ENCODE results near the gene PIGK.

Gene PIGK

DNA sequence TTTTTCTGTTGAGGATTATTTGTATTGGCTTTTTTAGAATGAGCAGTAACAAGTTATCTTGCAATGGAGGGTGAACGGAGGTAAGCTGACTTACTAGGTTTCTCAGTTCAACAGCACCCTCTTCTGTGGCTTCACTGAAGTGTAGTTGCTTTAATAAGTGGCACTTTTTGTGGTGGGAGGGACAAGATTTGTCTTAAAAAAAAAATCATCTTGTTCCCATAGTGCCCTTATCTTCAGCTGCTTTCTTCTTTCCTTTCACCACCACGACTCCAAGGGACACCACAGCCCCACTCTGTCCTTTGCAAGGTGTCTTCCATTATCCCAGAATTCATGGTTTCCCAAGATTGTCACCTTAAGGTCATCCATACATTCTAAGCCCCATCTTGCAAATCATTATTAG is 92.9 kb downstream of the PIGK start:
- in situ Hi-C loops (cut with HindIII; ENCODE audit: low sequenced_read_pairs), result no loop called here
- no peak overlapping the region for H3K4me3 ChIP-seq (ENCODE audit: low read depth, low read length)
- peak; percentile 79 for DNase-seq (ENCODE audit: low read depth, low spot score)
- TF ChIP-seq, protein P1, sequence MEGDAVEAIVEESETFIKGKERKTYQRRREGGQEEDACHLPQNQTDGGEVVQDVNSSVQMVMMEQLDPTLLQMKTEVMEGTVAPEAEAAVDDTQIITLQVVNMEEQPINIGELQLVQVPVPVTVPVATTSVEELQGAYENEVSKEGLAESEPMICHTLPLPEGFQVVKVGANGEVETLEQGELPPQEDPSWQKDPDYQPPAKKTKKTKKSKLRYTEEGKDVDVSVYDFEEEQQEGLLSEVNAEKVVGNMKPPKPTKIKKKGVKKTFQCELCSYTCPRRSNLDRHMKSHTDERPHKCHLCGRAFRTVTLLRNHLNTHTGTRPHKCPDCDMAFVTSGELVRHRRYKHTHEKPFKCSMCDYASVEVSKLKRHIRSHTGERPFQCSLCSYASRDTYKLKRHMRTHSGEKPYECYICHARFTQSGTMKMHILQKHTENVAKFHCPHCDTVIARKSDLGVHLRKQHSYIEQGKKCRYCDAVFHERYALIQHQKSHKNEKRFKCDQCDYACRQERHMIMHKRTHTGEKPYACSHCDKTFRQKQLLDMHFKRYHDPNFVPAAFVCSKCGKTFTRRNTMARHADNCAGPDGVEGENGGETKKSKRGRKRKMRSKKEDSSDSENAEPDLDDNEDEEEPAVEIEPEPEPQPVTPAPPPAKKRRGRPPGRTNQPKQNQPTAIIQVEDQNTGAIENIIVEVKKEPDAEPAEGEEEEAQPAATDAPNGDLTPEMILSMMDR (IDR thresholded peaks at IDR 0.05; ENCODE audit: low read depth, low read length), result peak; percentile 66

DNA sequence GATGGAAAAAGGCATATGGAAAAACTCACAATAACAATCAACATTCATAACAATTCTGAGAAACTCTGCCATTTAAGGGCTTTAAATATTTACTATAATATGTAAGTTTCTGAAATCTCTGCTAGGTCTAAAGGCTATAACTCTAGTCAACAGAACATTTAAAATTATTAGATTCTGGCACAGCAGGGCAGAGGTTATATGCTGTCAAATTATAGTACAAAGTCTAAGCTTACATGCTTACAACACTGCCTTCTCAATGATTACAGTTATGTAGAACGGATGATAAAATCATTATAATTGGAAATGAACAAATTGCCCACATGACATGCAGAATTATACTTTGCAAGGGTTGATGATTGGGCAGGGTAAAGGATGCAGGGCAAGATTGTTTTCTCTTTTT is 97.7 kb downstream of the PIGK start:
- in situ Hi-C loops (cut with HindIII; ENCODE audit: low sequenced_read_pairs), result no loop called here
- DNase-seq (ENCODE audit: low read depth, low spot score), result no peak
- TF ChIP-seq, protein P1 (IDR thresholded peaks at IDR 0.05; ENCODE audit: low read depth, low read length), result no peak

DNA sequence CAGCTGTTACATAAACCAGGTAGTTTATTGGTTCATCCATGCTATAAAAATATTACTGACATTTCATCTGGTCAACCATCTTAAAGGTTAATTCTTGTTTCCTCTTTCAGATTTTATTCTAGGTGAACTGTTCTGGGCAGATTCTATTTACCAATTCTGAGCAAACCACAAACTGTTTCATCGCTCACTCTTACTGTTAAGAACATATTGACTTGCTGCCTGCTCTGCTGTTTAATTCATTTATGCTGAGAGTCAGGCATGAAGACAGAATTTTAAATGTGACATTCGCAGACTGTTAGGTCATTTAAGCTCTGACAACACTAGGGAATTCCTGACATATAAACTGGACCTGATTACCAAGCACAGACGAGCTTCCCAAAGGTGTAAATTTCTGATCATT is 98.3 kb downstream of the PIGK start:
- no peak overlapping the region for H3K4me3 ChIP-seq (ENCODE audit: low read depth, low read length)
- DNase-seq (ENCODE audit: low read depth, low spot score), result peak; percentile 3
- TF ChIP-seq, protein P1 (IDR thresholded peaks at IDR 0.05; ENCODE audit: low read depth, low read length), result no peak
- in situ Hi-C loops (cut with HindIII; ENCODE audit: low sequenced_read_pairs), result no loop called here

More for the DNA sequence above, 97.7 kb downstream of the PIGK start:
- no peak overlapping the region for H3K4me3 ChIP-seq (ENCODE audit: low read depth, low read length)

DNA sequence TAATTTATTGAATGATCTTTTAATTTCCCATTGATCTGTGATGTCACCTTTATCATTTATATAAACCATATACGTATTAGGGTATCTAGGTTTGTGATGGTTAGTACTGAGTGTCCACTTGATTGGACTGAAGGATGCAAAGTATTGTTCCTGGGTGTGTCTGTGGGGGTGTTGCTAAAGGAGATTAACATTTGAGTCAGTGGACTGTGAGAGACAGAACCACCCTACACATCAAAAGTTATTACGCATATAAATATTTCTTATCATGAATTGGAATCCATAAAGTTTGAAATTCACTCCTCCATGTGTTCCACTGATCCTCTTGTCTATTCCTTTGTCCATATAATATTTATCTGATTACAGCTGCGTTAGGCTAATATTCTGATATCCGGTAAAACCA is 100.5 kb downstream of the PIGK start:
- H3K4me3 ChIP-seq (ENCODE audit: low read depth, low read length), result no peak overlapping the region
- in situ Hi-C loops (cut with HindIII; ENCODE audit: low sequenced_read_pairs), result no loop called here
- TF ChIP-seq, protein P1 (IDR thresholded peaks at IDR 0.05; ENCODE audit: low read depth, low read length), result no peak
- DNase-seq (ENCODE audit: low read depth, low spot score), result no peak

DNA sequence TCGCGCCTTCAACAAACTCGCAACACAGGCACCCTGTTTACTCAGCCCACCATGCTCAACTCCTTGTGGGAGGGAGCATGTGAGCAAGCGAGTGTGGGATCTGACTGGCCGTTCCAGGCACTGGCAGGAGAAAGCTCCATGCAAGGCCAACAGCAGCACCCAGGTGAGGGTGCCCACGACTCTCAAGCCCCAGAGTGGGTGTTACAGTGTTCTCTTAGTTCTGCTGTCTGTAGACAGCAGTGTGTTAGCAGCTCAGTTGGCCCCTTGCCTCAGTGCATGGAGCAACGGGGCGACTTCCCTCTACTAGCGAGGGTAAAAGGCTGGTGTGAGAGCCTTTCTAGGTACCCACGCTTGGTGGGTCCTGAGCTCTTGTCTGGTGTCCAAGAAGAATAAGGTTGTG is 114.6 kb downstream of the PIGK start:
- in situ Hi-C loops (cut with HindIII; ENCODE audit: low sequenced_read_pairs), result no loop called here
- DNase-seq (ENCODE audit: low read depth, low spot score), result no peak
- no peak overlapping the region for H3K4me3 ChIP-seq (ENCODE audit: low read depth, low read length)
- TF ChIP-seq, protein P1 (IDR thresholded peaks at IDR 0.05; ENCODE audit: low read depth, low read length), result no peak

DNA sequence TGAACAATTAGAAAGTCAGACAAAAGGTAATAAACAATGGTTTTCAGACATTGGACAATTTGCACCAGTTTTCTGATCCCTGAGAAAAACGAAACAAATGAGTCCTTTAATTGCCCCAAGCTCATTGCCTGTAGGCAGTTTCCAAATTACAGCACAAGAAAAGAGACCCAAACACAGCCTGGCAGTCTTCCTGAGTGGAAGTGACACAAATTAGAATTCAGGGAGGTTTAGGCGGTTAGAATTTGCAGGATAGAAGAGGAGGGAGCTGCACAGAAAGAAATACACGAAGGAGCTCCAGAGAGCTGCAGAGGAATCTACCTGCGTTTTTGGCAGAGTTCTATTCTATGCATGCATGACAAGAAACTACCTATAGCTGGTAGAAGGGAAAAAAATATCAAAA is 115.7 kb downstream of the PIGK start:
- in situ Hi-C loops (cut with HindIII; ENCODE audit: low sequenced_read_pairs), result no loop called here
- TF ChIP-seq, protein P1 (IDR thresholded peaks at IDR 0.05; ENCODE audit: low read depth, low read length), result no peak

DNA sequence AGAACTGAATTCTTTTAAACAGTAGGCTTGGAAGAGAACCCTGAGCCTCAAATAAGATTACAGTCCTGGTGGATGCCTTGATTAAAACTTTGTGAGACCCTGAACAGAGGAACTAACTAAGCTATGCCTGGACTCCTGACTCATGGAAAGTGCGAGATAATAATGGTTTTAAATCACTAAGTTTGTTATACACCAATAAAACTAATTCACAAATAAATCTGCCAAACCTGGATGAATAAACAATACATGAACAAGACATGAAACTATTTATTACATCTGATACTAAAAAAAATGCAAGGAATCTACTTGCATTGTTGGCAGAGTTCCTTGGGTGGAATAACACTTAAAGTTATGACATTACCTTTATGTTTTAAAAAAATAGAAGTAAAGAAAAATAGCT is 118.4 kb downstream of the PIGK start:
- H3K4me3 ChIP-seq (ENCODE audit: low read depth, low read length), result no peak overlapping the region
- TF ChIP-seq, protein P1 (IDR thresholded peaks at IDR 0.05; ENCODE audit: low read depth, low read length), result no peak
- DNase-seq (ENCODE audit: low read depth, low spot score), result no peak
- in situ Hi-C loops (cut with HindIII; ENCODE audit: low sequenced_read_pairs), result no loop called here

More for the DNA sequence above, 115.7 kb downstream of the PIGK start:
- H3K4me3 ChIP-seq (ENCODE audit: low read depth, low read length), result no peak overlapping the region
- DNase-seq (ENCODE audit: low read depth, low spot score), result no peak

All from astrocyte of the spinal cord (primary cell).